GM12801 (cell line): ENCODE measurements around the gene NELFB.

ENCODE experiments used
- TF ChIP-seq, protein P1 (sequence below): IDR thresholded peaks from one replicate; pipeline ENCODE4 v1.5.1; 2011; ENCODE audit warnings: control low read depth; ENCODE audit not compliant: insufficient read length; ENCODE audit errors: extremely low read depth

Gene NELFB

DNA sequence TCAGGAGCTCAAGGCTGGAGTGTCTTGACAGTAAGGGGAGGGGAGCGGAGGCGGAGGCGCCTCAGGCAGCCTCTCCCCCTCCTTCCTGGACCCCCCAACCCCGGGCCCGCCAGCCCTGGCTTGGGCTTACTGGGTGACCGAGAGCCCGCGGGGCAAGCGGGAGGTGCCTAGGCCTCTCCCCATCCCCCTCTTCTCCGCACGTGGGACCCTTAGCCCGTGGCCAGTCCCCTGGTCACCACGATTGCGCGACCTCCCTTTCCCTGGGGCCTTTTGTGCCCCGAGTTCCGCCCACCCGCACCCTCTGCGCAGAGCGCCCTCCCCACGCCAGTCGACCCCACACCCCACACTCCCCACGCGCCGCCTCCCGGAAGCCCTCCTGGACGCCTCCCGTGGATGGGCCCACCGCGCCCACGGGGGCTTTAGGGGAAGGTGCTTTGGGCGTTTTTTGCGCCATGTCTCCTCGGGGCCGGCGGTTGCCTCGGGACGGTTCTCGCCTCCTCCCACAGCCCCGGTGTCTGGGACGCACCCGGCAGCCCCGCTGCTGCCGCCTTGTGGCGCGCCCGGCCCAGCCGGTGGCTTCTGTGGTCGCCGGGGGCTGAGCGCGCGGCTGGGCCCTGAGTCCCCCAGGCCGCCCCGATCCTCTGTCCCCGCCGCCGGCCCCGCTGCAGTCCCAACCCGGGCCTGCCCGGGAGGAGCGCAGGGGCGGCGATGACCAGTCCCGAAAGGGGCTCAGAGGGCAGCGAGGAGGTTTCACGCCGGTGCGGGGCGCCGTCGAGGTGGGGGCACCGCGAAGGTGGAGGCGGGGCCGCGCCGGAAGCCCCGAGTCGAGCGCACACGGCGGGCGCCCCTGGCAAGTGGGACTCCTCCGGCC, 25.6 kb downstream of the NELFB start:
- TF ChIP-seq, protein P1, sequence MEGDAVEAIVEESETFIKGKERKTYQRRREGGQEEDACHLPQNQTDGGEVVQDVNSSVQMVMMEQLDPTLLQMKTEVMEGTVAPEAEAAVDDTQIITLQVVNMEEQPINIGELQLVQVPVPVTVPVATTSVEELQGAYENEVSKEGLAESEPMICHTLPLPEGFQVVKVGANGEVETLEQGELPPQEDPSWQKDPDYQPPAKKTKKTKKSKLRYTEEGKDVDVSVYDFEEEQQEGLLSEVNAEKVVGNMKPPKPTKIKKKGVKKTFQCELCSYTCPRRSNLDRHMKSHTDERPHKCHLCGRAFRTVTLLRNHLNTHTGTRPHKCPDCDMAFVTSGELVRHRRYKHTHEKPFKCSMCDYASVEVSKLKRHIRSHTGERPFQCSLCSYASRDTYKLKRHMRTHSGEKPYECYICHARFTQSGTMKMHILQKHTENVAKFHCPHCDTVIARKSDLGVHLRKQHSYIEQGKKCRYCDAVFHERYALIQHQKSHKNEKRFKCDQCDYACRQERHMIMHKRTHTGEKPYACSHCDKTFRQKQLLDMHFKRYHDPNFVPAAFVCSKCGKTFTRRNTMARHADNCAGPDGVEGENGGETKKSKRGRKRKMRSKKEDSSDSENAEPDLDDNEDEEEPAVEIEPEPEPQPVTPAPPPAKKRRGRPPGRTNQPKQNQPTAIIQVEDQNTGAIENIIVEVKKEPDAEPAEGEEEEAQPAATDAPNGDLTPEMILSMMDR, result no peak

GRCh38 chr9:137281345-137282116, 26.4 kb downstream of the NELFB start:
- TF ChIP-seq, protein P1, result no peak

- TF ChIP-seq, protein P1, result no peak
These were observed 31.9 kb downstream of the NELFB start for GRCh38 chr9:137286975-137287383.

- TF ChIP-seq, protein P1, result no peak
These were observed 38.0 kb downstream of the NELFB start for GRCh38 chr9:137293094-137293481.

DNA sequence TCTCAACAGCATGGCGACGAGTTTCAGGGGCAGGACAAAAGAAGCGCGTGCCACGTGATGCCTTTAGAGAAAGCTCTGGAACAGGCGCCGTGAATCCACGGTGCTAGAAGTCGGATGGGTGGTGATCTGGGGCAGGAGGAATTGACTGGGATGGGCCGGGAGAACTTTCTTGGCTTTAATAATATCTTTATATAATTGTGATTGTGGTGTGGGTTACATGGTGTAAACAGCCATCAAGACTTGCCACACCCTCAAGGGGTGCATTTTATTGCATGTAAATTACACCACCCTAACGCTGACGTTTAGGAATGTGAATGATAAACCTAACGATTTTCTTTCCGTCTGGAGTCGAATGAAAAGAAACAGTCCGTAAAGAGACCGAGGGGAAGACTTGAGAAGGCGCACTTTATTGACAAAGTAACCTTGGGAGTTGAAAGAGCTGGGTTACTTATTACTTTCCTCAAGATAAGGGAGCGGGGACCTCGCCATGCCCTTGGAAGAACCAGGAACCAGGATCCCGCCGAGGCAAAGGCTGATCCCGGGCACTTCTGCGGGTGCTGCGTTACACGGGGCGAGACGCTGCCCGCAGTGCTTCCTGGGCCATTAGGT, 38.5 kb downstream of the NELFB start:
- TF ChIP-seq, protein P1, result no peak

GRCh38 chr9:137294091-137294680, 39.1 kb downstream of the NELFB start:
- TF ChIP-seq, protein P1, result no peak
